NK-92 treated with Interleukin-12 subunit alpha and Interleukin-12 subunit beta, amount 100 ng/mL, for 24 hours (cell line): Measurements from ENCODE around the gene PDPK1.
A peak's percentile ranks its signal among the peaks of the same experiment; 100 is the strongest.
"Not testable (repeated sequence)": the region's sequence is repeated elsewhere in the genome, so short reads cannot be mapped to it uniquely, and the experiment has no call there.

Experiments used
- DNase-seq: peaks from one replicate; lab custom pipeline; 2025; lab: John Stamatoyannopoulos, UW

The PDPK1 gene

DNA sequence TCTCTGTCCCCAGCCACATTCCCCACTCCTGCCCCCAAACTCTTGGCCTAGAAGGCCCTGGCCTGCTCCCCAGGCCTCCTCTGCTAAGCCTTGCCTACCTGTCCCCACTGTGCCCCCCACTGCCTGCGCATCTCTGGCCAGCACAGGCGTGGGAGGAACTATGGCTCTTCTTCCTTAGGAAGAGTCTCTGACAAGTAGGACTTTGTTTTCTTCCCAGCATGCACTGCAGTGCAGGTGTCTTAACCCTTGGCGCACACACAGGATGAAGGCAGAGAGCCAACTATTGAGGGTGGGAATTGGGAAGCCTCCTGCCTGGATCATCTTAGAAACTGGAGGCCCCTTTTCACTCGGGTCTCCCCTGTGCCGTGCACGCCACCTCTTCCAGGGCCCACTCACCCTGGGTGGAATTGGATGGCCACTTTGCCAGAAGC lies 14.0 kb upstream of the PDPK1 start:
- DNase-seq, result no peak

DNA sequence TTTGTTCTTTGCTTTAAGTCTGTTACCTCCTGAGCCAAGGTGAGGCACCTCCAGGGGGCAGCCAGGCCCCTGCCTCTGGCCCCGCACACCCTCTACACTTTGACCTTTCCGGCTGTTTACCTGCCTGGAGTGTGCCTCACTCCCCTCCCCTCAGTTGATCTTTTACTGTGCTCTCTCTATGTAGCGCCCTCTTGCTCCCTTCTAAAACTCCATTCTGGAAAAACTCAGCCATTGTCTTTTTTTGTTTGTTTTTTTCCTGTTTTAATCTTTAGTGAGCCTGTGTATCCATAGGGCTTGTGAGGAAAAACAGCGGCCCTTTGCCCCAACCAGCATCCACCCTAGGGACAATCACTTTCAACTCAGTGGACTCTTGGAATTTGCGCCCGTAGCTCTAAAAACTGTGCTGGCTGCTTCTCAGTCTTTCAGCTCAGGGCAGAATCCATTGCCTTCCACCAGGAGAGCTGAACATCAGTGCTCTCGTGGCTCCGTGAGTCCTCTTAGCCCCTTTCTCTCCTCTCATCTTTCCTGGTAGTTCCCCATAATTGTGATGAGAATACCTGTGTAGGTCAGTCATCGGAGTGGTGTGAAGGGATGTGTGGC lies 13.4 kb upstream of the PDPK1 start:
- no peak for DNase-seq

DNA sequence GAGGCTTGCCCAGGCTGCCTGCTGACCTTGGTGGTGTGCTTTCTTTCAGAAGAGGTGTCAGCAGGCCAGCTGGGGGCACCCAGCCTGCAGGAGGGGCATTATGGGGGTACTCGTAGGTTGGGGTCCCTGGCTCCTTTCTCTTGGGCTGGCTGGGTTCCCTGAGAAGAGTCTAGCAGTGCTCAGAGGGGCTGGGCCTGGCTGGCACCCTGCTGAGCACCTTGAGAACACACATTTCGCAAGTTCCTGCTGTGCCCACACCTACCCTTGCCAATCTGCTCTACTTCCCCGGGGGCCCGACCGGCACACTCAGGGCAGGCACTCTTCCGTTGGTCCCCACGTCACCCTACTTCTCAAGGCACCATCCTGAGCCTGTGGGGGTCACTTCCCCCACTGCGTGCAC lies 11.7 kb upstream of the PDPK1 start:
- DNase-seq, result no peak

DNA sequence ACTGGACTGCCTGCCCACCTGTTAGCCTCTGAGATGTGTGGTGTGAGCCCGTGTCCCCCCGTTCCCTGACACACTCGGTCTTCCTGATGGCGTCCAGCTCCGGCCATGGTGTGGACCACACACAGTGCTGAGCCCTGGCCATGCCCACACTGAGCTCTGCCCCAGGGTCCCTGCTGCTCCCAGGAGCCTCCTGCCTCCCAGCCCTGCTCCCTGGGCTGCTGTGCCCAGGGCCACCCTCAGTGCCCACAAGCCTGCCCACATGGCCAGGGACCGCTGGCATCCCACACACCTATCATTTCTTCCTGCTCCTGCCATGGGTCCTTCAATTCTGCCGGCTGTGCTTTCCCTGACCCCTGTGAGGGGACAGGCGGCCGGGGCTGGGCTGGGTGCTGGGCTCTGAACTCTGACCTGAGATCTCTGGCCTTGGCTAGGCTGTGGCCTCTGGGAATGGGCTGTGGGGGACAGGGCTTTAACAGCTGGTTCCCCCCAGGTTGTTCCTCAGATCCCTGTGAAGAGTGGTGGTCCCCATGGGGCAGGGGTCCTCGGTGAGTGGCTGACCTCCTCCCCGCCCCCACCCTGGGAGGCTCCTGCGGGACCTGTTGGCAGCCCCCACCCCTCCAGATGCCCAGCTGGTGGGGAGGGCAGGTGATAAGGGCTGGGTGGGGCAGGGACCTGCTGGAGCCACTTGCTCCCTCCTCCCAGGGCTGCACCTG lies 10.6 kb upstream of the PDPK1 start:
- DNase-seq, result no peak

DNA sequence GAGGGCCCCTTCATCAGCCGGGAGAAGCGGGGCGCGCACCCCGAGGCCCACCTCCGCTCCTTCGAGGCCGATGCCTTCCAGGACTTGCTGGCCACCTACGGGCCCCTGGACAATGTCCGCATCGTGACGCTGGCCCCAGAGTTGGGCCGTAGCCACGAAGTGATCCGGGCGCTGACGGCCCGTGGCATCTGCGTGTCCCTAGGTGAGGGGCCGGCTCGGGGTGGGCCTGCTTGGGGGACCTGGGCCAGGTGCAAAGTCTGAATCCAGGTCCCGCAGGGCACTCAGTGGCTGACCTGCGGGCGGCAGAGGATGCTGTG lies 10.1 kb upstream of the PDPK1 start:
- DNase-seq, result no peak

DNA sequence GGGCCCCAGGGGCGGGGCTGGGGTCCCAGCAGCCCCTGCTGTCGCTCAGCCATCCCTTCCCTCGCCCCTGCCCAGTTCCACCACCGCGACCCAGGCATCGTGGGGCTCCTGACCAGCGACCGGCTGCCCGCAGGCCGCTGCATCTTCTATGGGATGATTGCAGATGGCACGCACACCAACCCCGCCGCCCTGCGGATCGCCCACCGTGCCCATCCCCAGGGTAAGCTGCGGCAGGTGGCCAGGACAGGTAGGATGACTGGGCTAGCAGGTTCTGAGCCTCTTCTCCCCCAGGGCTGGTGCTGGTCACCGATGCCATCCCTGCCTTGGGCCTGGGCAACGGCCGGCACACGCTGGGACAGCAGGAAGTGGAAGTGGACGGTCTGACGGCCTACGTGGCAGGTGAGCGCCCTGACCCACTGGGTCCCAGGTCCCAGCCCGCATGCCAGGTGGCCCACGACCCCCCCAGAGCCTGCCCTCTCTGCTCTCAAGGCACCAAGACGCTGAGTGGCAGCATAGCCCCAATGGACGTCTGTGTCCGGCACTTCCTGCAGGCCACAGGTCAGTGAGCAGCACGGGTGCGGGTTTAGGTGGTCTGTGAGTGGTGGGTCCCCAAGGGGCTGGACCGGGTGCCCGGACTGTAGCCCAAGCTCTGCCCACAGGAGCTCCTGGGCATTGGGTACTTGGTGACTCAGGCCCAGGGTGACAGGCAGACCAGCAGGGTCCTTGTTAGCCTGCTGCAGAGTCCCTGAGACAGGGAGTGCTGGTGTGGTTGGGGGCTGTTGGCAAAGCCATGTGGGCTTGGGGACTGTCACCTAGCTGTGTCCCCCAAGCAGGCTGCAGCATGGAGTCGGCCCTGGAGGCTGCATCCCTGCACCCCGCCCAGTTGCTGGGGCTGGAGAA lies 9.4 kb upstream of the PDPK1 start:
- DNase-seq, result no peak

DNA sequence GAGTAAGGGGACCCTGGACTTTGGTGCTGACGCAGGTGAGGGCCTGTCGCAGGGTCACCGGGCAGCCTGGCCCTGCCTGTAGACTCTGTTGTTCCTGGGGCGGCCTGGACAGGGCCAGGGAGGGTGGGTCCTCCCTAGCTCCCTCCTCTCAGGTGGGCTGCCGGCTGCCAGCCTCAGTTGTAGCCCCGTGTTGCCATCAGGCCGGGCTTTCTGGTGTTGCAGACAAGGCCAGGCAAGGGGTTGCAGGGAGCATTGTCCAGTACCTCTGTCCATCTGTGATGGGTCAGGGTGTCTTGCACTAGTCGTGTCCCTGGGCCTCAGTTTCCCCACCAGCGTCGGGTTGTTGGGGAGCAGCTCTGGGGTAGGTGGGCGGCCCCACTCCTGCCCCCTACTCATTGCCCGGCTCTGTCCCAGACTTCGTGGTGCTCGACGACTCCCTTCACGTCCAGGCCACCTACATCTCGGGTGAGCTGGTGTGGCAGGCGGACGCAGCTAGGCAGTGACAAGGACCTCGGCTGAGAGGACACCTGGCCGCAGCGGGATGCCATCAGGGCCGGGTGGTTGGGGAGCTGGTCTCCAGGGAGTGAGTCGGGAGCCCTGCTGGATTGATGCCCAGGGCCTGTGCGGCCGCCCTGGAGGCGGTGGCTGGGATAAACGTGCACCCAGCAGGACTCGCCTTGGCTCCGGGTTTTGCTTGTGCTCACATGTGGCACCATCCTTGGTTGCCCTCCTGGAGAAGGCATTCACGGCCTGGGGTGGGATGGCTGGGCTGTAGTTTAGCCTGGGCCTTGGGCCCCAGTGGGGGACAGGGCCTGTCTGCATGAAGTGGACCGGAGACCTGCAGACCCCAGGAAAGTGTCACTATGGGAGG lies 8.5 kb upstream of the PDPK1 start:
- no peak for DNase-seq

DNA sequence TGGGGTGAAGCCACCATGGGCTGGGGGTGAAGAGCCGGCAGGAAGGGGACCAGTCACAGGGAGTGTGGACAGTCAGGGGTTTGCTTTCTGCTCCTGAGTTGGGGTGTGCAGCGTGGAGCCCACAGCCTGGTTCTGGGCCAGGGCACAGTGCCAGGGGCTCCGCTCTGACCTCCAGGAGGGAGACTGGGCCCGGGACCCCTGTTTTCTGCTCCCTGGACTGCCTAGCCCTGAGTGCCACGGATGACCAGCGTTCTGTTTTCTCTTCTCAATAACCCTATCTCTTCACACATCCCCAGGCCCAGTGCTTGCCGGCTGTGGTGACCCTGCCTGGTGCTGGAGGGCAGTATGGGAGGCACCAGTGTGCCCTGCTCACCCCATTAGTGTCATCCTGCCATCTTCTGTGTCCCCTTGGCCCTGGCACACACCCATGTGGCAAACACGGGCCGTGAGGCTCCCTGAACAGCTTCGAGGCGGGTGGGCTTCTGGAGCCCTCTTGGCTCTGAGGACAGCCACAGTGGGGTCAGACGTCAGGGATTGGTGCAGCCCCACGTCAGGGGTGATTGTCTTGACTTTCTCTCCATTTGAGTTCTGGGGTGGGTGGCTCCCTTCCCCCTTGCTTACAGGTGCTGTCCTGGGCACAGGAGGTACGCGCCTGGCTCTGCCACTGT lies 7.7 kb upstream of the PDPK1 start:
- DNase-seq, result no peak

DNA sequence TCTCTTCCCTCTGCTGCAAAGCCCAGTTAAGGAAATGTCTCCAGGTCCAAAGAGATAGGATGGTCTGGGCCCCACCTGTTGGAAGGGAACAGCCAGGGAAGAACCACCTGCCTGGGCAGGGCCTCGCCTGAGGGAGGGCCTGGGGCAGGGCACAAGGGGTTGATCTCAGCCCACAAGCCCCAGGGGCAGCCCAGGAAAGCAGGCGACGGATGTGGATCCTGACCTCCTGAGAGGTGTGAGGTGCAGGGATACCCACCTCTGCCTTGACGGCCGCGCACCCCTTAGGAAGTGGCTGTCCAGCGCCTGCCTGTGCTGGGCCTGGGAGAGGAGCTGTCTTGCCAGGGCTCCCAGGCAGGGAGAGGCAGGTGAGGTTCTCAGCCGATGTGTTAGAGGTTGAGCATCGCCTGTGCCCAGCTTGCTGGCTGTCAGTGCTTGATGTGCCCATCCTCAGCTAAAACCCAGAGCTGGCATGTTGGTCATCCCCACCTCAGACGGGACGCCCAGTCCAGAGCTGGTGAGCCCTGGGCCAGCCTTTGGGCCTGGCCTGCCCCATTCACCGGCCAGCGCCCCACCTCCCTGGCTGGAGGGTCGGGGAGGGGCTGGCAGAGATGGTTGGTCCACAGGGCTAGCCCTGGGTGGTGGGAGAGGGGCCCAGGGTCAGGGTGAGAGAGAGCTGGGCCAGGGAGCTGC lies 7.0 kb upstream of the PDPK1 start:
- DNase-seq, result no peak

DNA sequence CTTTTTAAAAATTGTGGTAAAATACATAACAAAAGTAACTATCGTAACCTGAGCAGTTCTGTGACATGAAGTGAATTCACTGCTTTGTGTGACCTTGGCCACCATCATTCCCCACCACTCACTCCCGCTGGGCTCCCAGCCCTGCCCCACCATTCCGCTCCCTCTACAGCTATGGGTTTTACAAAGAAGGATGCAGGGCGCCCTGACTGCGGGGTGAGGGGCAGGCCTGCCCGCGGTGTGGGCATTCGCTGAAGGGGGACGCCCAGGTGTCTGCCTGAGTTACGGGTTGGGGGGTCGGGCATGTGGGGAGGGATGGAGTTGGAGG lies 6.5 kb upstream of the PDPK1 start, which contains the start of gene CEMP1:
Gene CEMP1 (minus strand): TSS at position 38 of the 325 bp plus-strand sequence. CDS start 335 bp downstream, outside the sequence.
- no peak for DNase-seq

DNA sequence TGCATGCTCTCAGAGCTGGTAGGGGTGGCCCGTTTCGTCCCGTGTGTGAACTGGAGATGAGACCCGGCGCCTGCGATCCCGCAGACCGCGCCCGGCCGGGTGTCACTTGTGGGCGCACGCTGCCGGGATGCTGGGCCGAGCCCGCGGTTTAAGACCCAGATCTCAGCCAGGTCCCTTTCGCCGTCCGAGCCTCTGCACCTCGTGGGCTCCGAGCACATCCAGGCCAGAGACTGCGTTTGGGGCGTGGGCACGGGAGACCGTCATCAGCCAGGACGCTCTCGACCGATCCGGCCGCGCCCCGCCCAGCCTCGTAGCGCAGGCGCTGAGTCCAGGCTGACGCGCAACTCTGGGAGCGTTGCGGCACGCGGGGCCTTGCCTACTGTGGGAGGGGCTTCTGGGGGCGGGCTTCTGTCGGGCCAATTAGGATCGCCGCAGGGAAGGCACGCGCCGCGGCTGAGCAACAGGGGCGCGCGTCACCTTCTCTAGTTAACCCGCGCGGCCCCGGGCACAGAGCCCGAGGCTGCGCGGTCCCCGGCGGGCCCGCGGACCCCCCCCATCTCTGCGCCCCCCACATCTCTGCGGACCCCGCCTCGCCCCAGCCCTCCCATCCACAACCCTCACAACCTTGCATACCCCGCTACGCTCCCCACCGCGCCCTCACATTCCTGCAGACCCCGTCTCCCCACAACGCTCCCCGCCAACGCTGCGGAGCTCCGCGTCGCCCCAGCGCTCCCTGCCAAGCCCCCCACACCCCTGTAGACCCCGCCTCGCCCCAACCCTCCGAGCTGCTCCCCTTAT lies 5.9 kb upstream of the PDPK1 start:
- DNase-seq, result peak; percentile 96

DNA sequence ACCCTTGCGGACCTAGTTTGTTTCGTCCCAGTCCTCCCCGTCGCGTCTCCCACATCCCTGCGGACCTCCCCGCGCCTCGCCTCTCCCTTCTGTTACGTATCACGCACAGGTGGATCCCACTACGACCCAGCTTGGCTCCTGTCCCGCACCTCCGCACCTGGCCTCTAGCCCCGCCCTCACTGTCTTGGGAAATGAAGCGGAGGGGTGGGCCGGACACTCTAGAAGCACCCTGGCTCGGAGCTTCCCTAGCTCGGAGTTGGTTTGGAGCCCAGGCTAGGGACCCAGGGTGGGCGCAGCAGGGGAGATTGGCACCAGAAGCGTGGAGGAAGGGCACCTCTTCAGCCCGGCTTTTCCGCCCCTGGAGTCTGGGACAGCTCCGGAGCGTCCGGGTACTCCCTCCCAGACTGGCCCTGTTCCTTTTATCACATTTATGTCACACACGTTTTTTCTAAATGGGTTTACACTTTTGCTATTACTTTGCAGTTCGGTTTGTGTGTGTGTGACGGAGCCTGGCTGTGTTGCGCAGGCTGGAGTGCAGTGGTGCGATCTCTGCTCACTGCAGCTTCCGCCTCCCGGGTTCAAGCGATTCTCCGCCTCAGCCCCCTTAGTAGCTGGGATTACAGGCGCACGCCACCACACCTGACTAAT lies 5.2 kb upstream of the PDPK1 start:
- DNase-seq, result no peak

DNA sequence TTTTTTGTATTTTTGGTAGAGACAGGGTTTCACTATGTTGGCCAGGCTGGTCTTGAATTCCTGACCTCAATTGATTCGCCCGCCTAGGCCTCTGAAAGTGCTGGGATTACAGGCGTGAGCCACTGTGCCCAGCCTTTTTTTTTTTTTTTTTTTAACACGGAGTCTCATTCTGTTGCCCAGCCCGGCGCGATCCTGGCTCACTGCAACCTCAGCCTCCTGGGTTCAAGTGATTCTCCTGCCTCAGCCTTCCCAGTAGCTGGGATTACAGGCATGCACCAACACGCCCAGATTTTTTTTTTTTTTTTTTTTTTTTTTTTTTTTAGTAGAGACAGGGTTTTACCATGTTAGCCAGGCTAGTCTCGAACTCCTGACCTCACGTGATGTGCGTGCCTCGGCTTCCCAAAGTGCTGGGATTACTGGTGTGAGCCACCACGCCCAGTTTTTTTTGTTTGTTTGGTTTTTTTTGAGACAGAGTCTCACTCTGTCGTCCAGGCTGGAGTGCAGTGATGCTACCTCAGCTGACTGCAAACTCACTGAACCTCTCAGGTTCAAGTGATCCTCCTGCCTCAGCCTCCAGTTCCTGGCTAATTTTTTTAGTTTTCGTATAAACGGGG lies 4.6 kb upstream of the PDPK1 start:
- DNase-seq, result not testable (repeated sequence)

DNA sequence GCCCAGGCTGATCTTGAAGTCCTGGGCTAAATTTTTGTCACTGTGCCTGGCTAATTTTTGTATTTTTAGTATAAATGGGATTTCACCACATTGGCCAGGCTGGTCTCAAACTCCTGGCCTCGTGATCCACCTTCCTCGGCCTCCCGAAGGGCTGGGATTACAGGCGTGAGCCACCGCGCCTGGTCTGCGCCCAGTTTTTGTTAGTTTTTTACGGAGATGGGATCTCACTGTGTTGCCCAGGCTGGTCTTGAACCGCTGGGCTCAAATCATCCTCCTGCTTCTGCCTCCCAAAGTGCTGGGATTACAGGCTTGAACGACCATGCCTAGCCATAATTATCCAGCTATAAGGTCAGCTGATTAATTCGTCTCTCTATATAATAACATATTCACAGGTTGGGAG lies 3.9 kb upstream of the PDPK1 start:
- no peak for DNase-seq

DNA sequence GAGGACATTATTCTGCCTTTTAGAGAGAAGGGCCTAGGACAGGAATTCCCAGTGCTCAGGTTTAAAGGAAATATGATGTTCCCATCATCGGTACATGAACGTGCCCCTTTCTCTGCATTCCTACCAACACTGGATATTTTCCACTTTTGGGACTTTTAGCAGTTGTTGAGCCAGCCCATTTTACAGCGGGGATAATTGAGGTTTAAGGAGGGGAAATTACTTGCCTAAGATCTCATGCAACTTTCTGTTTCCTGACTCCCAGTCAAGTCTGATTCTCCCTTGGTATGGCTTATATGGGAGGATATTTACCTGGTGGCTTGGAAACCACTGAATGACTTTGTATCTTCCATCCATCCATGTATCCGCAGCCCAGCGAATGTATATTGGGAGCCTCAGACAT lies 3.5 kb upstream of the PDPK1 start:
- not testable (repeated sequence) for DNase-seq

DNA sequence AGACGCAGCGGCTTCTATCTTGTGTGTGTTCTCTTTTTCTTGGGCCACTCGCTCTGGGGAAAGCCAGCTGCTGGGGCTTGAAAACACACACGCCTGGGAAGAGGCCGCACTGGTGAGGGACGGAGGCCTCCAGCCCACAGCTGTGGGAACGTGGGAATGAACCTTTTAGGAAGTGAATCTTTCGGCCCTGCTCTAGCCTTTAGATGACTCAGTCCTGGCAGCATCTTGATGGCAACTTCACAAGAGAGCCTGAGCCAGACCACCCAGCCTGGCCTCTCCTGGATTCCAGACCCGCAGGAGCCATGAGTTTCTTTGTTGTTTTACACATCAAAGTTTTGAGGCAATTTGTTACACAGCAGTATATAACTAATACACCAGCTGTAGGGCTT lies 2.2 kb upstream of the PDPK1 start:
- no peak for DNase-seq

DNA sequence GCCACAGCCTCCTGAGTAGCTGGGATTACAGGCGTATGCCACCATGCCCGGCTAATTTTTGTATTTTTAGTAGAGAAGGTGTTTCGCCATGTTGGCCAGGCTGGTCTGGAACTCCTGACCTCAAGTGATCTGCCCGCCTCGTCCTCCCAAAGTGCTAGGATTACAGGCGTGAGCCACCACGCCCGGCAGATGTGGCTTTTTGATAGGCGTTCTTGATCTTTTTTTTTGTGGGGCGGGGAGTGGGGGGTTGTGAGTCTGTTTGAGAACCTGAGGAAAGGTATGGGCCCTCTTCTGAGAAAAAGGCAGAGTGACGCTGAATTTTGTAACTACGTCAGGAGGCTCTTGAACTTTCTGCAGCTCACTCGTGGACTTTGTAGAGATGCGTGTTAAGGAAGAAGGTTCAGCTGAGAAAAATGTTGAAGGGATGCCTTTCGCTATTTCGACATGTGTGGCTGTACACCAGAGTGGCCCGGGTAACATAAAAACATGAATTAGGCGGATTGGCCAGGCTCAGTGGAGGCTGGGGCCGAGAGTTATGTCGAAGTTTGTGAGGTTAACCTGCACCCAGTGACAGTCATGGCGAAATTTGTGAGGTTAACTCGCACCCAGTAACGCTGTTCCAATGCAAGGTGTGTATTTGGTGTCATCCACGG lies 1.5 kb downstream of the PDPK1 start:
- DNase-seq, result not testable (repeated sequence)

DNA sequence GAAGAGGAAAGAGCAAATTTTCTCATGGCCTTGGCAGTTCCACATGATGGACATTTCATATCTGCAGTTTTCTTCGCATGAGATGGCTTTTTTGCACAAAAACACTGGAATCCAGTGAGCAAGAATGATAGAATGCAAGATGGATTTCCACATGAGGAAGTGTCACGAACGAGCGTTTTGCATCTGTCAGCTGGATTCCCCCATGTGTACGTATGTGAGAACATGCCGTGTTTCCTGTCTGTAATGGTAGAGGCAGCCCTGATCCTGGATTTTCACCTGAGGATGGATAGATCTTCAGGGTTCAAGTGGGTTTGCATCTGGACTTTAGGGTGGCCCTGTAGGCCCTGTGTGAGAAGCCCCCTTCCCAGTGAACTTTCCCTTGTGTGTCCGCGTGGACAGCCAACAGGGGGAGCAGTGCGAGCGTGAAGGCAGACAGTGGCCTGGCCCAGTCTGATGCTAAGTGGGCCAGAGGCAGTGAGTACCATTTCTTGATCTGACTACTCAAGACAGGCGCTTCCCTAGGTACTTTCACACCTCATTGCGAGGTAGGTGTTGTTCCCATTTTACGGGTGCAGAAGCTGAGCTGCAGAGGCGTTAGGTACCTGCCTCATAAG lies 2.1 kb downstream of the PDPK1 start:
- not testable (repeated sequence) for DNase-seq
